ENCODE results near the gene TIMM17A.

Gene TIMM17A

DNA sequence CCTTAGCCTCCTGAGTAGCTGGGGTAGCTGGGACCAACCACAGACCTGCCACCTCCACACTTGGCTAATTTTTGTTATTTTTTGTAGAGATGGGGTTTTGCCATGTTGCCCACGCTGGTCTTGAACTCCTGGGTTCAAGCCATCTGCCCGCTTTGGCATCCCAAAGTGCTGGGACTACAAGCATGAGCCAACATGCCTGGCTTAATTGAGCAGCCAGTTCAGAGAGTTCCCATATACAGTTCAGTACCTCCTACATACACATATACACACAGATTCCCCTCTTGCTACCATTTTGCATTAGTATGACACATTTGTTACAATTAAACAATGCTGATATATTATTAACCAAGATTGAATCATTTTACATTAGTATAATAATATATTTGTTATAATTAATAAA lies 30.1 kb downstream of the TIMM17A start:
- DNase-seq: no peak

DNA sequence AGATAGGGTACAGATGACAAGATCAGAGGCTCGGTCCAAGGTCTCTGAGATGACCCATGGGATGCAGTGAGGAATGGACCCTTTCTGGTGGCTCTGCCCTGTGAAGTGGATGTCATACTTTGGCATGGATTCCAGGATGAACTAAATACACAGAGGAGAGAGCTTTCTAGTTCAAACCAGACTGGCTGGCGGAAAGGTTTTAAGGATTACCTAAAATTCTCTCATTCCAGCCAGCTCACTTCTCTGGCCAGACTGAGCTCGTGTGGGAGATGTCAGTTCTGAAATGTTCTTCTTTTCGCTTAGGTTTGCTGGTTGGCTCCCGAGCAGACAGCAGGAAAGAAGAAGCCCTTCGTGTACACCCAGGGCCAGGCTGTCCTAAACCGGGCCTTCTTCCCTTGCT lies 33.3 kb downstream of the TIMM17A start:
- no peak for DNase-seq

DNA sequence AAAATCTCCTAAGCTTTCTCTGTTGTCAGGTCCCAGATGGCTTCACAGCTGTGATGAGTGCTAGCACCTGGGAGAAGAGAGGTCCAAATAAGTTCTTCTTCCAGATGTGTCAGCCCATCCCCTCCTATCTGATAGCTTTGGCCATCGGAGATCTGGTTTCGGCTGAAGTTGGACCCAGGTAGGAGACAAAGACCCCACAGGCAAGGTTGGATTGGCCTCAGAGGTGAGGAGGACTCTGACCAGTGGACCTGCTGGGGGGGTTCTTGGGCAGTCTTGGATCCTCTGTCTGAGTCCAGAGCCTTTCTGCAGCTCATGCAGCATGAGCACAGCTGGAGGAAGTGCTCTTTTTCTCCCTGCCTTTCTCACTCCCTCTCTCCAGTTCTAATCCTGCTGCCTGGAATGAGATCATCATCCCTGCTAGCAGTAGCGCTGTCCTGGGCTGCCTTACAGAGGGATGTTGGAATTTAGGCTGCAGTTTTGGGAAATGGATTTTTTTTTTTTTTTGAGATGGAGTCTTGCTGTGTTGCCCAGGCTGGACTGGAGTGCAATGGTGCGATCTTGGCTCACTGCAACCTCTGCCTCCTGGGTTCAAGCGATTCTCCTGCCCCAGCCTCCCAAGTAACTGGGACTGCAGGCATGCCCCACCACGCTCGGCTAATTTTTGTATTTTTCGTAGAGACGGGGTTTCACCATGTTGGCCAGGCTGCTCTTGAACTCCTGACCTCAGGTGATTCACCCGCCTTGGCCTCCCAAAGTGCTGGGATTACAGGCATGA lies 34.2 kb downstream of the TIMM17A start:
- DNase-seq: no peak

DNA sequence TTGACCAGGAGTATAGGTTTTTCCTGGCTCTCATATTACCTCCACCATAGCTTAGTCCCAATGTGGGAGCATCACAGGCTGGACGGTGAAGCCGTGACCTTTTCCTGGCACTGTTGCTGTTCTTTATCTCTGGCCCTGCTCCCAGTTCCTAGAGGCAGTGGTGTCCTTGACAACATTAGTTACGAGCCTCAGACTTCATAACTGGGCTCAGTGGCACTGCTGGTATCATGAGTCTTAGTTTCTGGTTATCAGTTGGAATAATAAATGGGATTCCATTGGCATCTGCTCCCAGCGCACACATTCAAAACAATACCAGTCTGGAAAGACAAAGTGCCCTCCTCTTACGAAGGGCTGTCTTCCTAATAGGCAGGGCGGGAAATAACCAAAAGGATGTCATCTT lies 35.1 kb downstream of the TIMM17A start:
- DNase-seq: no peak

DNA sequence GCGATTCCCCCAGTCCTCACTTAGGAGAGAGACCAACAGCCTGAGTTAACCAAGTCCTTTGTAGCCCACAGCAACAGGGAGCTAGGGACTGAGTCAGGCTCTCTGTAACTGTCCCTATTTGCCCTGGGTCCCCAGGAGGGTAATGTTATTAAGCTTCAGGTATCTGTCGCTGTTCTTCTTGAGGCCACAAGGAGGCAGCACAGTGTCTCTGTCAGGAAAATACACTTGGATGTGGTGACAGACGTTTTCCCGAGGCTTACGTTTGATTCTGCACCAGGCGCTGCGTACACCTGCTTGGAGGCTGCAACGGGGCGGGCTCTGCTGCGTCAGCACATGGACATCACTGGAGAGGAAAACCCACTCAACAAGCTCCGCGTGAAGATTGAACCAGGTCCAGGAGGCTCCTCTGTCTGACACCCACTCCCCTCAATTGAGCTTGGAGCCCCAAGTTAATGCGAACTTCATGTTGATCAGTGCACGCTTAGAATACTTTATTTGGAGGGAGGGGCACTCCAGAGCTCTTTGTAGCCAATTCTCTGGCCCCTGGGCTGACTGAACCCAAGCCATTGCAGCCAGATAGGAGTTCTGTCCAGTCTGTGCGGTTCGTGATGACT lies 44.4 kb downstream of the TIMM17A start:
- peak; percentile 40 for DNase-seq

DNA sequence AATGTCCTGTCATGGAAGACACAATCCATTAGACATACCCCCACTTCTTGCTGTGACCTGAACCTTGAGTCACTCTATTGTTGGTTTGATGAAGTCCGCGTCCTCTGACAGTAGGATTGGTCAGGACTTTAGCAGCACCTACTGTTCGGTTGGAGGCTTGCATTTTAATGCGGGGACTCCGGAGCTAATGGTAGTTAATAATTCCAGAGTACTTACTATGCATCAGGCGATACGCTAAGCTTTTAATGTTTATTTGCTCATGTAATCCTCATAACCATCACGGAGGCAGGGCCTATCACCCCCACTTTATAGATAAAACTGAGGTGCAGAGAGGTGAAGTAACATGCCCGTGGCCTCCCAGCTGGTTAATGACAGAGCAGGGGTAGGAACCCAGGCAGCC lies 47.2 kb downstream of the TIMM17A start:
- DNase-seq: no peak

DNA sequence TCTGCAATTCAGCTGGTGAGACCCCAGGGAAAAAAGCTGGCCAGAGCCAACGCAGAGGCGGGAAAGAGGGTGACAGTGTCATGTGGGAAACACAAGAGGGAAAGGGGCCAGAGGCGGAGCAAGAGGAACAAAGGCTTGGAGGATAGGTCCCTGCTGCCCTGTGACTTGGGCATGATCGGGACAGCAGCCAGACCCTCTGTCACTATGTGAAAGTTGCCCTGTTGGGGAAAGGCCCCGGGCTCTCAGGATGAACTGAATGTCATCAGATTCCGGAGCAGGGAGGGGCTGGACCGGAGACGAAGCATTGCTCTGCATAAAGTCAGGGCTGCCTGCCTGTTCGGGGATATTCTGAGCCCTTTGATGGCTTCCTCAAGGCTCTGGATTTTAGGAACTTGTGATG lies 49.4 kb downstream of the TIMM17A start:
- no peak for DNase-seq

DNA sequence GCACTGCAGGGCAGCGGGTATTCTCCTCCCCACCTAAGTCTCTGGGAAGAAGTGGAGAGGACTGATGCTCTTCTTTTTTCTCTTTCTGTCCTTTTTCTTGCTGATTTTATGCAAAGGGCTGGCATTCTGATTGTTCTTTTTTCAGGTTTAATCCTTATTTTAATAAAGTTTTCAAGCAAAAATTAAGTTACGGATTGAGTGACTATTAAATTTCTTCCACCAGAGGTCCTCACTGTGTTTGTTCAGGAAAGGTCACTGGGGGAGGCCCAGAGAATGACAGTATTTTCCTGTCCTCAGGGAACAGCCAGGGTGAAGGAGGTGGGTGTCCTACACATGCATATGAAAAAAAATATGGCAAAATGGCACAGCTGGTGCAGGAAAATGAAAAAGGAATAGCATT lies 50.7 kb downstream of the TIMM17A start:
- DNase-seq: no peak

DNA sequence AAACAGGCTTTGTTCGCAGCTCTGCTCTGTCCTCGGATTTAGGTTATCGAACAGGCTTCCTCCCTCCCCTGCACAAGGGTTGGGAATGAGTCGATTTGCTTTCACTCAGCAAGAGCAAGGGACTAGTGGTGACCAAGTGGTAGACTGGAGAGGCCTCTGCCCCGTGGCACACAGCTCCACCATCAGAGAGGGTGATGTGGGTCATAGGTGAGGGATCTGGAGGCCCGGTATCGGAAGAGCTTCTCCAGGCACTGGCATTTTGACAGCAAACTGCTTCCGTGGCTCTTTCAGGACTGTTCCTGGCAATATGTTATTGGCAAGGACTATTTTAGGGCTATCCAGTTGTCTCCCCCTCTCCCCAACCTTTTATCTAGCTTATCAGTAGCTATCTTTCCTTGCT lies 52.0 kb downstream of the TIMM17A start:
- DNase-seq: no peak

DNA sequence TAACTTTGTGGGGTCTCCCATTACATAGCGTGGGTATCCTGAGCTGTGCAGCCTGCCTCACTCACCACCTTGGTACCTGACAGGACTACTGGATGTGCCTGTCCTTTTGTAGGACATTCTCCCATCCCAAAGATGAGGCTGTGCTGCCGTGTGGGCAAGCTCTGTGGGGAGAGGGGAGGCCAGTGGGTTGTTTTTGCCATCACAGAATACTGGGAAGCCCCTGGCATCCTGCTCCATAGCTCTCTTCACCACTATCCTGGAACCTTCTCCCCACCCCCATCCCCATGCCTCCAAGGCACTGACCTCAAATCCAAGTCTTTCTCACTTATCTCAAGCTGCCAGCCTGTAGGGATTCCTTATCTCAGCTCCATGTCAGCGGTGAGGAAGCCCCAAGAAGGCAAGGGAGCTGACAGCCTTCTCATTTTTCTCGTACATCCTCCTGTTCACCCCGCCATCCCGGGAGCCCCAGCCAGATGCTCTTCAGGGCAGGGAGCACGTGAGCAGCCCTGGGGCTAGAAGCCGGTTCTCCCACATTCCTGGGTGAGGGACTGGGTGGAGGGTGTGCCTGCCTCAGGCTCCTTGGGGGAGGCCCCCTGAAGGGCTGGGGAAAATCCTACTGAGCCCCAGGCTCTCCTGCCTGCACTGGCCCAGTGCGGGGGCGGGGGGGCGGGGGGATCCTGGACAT lies 52.6 kb downstream of the TIMM17A start:
- no peak for DNase-seq

DNA sequence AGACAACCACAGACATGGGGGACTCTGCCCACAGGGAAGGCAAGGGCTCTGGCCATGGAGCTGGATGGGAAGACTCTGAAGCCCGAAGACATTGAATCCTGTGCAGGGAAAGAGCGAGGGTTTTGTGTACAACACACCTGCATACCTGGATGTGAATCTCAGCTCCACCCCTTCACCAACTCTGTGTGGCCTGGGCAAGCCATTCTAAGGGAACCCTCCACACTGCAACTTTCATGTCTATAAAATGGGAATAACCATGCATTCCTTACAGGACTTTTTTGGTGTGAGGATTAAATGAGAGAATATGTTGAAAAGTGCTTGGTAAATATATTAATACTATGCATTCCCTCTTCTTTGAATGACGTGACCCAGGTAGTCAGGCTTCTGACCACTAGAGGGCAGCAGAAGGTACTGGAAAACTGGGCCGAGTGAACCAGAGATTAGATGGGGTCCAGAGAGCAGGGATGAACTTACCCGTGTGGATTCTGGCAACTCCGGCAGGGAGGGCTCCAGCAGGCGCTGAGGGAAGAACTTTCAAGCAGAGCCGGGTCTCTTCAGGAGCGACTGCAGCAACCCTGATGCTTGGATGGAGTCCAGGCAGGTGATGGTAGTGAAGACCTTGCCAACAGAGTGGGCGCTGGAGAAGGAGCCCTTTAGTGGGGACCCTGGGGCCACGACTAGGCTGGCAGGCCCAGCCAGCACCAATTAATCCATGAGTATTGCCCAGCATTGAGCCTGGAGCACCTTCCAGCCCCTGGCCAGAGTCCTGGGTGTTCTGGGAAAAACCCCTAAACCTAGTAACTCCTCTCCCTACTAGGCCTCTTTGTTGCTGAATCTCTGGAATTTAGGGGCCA lies 54.2 kb downstream of the TIMM17A start:
- peak; percentile 67 for DNase-seq

DNA sequence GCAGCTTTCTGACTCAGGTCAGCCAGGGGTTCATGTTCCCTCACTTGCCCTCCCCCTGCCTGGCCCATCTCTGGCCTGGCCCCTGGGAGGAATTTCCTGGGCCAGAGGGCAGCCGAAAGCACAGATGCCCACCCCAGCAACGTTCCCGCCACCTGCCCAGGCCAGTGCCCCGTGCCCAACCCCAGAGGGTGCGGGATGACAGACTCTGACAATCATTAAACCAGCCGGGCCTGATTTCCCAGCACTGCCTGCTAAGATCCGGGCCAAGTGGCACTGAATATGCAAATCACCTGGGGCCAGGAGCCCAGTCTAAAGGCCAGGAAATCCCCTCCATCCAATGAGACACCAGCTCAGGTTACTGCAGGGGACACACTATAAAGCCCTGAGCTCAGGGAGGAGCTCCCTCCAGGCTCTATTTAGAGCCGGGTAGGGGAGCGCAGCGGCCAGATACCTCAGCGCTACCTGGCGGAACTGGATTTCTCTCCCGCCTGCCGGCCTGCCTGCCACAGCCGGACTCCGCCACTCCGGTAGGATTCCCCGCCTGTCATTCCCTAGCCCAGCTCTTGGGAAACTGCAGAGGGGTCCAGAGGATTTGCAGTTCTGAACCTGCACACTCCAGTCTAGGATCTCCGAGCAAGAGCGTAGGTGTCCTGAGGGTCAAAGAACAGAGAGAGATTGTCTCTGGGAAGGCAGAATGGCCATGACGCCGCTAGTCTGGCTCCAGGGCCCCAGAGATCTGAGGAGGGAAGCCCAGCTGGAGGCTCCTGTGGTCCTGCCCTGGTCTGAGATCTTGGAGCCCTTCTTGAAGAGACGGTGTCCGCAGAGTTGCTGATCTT lies 55.1 kb downstream of the TIMM17A start, which contains the start of gene ELF3:
ELF3 (plus strand) TSS at position 408 of the 836 bp plus-strand sequence. CDS start 550 bp downstream, outside the sequence.
- DNase-seq: no peak

DNA sequence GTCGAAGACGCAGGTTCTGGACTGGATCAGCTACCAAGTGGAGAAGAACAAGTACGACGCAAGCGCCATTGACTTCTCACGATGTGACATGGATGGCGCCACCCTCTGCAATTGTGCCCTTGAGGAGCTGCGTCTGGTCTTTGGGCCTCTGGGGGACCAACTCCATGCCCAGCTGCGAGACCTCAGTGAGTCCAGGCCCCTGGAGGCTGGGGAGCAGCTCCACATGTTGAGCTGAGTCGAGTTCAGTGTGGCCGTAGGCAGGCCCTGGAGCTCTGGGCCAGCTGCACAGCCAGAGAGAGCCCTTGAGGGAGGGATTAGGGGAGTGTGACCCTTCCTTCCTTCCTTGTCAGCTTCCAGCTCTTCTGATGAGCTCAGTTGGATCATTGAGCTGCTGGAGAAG lies 56.7 kb downstream of the TIMM17A start:
- no peak for DNase-seq

DNA sequence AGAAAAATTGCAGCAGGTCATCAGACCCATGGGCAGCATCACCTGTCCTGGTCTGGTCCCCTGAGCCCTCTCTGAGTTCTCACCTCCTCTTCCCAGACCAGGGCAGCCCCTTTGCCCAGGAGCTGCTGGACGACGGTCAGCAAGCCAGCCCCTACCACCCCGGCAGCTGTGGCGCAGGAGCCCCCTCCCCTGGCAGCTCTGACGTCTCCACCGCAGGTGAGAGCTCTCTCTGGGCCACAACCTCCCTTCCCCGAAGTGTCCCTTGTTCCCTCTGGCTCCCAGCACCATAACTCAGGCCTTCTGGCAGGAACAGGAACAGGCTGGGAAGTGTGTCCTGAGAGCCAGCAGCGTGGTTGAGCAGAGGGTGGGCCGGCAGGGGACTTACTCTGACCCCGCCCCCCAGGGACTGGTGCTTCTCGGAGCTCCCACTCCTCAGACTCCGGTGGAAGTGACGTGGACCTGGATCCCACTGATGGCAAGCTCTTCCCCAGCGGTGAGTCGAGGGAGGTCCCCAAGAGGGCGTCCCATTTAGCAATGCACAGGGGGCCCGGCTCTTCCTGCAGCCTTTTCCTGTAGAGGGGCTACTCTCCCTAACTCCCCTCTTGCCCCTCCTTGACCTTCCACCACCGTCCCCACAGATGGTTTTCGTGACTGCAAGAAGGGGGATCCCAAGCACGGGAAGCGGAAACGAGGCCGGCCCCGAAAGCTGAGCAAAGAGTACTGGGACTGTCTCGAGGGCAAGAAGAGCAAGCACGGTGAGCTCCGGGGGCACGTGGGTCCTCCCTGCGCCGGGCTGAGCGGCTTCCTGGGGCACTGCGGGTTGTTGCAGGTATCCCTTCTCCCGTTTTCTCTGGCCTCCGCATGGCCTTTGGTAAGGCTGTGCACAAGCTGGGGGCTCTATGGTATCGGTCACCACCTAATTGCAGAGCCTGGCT lies 57.5 kb downstream of the TIMM17A start:
- no peak for DNase-seq

DNA sequence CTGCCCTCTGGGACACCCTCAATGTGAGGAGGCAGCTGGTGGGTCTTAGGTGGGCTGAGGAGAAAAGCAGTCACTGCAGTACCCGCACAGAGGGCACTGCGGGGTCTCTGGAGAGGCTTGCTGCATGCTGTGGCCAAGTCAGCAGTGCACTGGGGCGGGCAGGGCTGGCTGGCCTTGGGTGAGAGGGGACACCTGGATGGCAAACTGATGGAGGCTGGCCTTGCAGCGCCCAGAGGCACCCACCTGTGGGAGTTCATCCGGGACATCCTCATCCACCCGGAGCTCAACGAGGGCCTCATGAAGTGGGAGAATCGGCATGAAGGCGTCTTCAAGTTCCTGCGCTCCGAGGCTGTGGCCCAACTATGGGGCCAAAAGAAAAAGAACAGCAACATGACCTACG lies 58.3 kb downstream of the TIMM17A start:
- DNase-seq: no peak

DNA sequence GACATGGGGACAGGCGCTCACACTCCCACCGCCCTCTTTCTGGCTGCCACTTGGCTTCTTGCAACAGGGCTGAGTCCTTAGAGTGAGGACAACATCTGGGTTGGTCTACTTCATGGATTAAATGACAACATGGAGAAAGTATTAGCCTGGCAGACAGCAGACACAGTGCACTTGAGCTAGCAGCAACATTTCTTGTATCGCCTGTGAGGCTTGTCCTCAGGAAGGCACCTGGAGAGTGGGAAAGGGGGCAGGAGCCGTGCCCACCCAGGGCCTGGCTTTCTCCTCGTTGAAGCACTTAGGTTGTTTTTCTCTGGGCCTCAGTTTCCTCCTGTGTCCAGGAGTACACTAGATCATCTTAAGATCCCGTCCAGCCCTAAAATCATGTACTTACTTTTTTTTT lies 58.8 kb downstream of the TIMM17A start:
- no peak for DNase-seq

DNA sequence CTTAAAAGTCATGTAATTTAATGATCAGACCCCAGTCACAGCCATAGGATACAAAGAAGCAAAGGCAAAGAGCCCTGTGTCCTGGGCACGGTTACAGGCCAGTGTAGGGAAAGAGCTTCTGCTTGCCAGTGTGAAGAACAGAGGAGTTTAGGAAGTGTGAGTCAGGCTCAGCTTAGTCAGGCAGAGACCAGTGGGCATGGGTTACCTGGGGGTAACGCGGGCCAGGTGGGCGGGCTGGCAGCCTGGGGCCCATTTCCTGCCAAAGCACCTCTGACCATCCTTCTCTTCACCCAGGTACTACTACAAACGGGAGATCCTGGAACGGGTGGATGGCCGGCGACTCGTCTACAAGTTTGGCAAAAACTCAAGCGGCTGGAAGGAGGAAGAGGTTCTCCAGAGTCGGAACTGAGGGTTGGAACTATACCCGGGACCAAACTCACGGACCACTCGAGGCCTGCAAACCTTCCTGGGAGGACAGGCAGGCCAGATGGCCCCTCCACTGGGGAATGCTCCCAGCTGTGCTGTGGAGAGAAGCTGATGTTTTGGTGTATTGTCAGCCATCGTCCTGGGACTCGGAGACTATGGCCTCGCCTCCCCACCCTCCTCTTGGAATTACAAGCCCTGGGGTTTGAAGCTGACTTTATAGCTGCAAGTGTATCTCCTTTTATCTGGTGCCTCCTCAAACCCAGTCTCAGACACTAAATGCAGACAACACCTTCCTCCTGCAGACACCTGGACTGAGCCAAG lies 59.8 kb downstream of the TIMM17A start:
- no peak for DNase-seq

DNA sequence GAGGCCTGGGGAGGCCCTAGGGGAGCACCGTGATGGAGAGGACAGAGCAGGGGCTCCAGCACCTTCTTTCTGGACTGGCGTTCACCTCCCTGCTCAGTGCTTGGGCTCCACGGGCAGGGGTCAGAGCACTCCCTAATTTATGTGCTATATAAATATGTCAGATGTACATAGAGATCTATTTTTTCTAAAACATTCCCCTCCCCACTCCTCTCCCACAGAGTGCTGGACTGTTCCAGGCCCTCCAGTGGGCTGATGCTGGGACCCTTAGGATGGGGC lies 60.3 kb downstream of the TIMM17A start:
- no peak for DNase-seq

DNA sequence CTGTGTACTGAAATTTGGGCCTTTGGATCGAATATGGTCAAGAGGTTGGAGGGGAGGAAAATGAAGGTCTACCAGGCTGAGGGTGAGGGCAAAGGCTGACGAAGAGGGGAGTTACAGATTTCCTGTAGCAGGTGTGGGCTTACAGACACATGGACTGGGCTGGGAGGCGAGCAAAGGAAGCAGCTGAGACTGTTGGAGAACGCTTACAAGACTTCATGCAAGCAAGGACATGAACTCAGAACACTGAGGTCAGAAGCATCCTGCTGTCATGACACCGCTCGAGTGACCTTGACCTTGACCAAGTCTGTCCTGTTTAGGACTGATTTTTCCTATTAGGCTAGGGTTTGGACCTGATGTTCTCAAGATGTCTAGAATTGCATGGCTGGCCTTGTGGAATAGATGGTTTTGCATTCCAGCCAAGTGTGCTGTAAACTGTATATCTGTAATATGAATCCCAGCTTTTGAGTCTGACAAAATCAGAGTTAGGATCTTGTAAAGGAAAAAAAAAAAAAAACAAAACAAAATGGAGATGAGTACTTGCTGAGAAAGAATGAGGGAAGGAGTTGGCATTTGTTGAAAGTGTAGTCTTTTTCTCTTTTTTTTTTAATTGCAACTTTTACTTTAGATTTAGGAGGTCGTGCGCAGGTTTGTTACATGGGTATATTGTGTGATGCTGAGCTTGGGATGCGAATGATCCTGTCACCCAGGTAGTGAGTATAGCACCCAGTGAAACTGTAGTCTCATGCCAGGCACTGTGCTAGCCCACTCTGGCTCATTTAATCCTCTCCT lies 60.9 kb downstream of the TIMM17A start:
- no peak for DNase-seq

Measured in CD4-positive, alpha-beta T cell treated with Interleukin-6 for 4 hours (primary cell).